Neural crest cell (in vitro differentiated cells): ENCODE results near the gene RNU6-8. TPM values are rescaled to one million over a fixed set of nuclear protein-coding genes. Genes with fewer than 3 reads are reported as not detected.

Experiments used
- DNase-seq: peaks from one replicate; pipeline ENCODE4 v3.0.0; 2021; ENCODE audit warnings: low read depth, mixed read lengths, low spot score
- H3K27ac Mint-ChIP-seq: one replicate; pipeline ENCODE4 v1.8.0; 2021; ENCODE audit warnings: mild to moderate bottlenecking, mixed read lengths; ENCODE audit not compliant: unreplicated experiment
- H3K27me3 Mint-ChIP-seq: 2 replicates; pipeline ENCODE4 v1.8.0; 2021; ENCODE audit warnings: low read depth, mild to moderate bottlenecking, mixed read lengths
- H3K36me3 Mint-ChIP-seq: 2 replicates; pipeline ENCODE4 v1.8.0; 2021; ENCODE audit warnings: low read depth, mild to moderate bottlenecking, mixed read lengths
- H3K4me1 Mint-ChIP-seq: 2 replicates; pipeline ENCODE4 v1.8.0; 2021; ENCODE audit warnings: mixed read lengths
- H3K4me3 Mint-ChIP-seq: one replicate; pipeline ENCODE4 v1.8.0; 2021; ENCODE audit warnings: mild to moderate bottlenecking, mixed read lengths
- H3K9me3 Mint-ChIP-seq: 2 replicates; pipeline ENCODE4 v1.8.0; 2021; ENCODE audit warnings: mixed read lengths
- total RNA-seq: library from RNA; stranded (reverse); gene quantifications from 2 replicates; pipeline ENCODE4 v1.2.1, GENCODE V29; 2021
- TF ChIP-seq, protein P1 (sequence below): fragments of 200-600 bp; sonication (generic); conservative IDR thresholded peaks from 2 replicates; pipeline ENCODE4 v1.5.0; 2021; ENCODE audit warnings: antibody characterized with exemption, mild to moderate bottlenecking

The RNU6-8 gene
- total RNA-seq, 1 donor from 2014 or later: not detected

DNA sequence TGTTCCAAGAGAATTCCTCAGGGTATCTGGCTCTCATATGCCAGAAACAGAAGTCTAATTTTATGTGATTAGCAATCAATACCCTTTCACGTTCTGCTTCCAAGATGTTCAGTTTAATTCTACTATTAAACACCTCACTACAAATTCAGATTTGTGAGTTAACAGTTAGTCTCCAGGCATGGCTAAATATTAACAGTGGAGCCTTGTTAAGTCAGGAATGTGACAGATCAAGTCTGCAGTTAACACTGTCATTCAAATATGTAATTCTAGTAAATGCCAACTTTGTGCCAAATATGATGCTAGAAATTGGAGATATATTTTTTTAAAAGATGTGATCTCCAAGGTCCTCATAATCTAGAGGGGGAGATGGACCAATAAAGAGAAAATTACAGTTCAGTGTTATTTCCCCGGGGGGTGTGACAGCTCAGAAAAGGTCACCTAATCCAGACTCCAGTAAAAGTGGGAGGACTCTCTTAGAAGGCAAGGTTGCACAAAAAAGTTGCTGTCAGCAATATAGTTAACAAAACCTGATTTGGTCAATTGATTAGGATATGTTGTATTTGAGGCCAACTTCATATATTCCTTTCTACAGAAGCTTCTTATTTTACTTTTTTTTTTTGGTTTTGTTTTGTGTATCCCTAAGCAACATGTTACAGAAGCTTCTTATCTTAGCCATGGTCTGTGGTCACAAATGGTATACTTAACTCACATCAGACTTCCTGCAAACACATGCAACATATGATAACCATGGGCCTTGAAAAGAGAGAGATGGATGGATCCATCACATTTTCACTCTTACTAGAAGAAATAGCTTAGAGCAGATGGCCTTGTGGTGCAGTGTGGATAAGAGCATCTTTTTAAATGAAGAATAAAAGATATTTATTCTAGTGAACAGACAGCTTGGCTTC, 19.7 kb downstream of the RNU6-8 start:
- Mint-ChIP-seq H3K4me3 (no peak overlapping the region), H3K36me3 (peaks cover 11% of the 10 kb centered on the region), H3K4me1 (no peaks in the 10 kb centered on the region), H3K27me3 (no peaks in the 10 kb centered on the region), H3K27ac (no peak overlapping the region), H3K9me3 (peaks cover 26% of the 10 kb centered on the region)
- DNase-seq: no peak
- TF ChIP-seq, protein P1, sequence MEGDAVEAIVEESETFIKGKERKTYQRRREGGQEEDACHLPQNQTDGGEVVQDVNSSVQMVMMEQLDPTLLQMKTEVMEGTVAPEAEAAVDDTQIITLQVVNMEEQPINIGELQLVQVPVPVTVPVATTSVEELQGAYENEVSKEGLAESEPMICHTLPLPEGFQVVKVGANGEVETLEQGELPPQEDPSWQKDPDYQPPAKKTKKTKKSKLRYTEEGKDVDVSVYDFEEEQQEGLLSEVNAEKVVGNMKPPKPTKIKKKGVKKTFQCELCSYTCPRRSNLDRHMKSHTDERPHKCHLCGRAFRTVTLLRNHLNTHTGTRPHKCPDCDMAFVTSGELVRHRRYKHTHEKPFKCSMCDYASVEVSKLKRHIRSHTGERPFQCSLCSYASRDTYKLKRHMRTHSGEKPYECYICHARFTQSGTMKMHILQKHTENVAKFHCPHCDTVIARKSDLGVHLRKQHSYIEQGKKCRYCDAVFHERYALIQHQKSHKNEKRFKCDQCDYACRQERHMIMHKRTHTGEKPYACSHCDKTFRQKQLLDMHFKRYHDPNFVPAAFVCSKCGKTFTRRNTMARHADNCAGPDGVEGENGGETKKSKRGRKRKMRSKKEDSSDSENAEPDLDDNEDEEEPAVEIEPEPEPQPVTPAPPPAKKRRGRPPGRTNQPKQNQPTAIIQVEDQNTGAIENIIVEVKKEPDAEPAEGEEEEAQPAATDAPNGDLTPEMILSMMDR: no peak

DNA sequence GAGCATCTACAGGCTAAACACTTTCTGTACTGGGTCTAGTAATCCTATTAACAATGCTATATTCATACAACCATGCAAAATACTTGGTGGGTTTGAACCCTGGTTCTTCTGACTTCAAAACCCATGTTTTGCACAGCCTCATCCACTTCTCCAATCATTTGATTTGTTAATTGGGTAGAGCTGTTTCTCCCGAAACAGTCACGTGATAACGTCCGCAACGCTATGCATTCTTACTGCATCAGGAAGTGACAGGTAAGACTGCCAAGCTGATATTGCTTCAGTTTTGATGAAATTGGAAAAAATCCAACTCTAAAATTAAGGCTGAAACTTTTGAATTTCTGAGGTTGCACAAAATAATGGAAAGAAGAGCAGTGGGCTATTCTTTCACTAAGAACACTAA, 31.6 kb downstream of the RNU6-8 start:
- TF ChIP-seq, protein P1: no peak
- no peaks in the 10 kb centered on the region for H3K36me3 Mint-ChIP-seq
- H3K9me3 Mint-ChIP-seq: no peaks in the 10 kb centered on the region
- DNase-seq: no peak
- no peaks in the 10 kb centered on the region for H3K27me3 Mint-ChIP-seq
- no peak overlapping the region for H3K4me3 Mint-ChIP-seq
- H3K27ac Mint-ChIP-seq: no peak overlapping the region
- no peaks in the 10 kb centered on the region for H3K4me1 Mint-ChIP-seq

DNA sequence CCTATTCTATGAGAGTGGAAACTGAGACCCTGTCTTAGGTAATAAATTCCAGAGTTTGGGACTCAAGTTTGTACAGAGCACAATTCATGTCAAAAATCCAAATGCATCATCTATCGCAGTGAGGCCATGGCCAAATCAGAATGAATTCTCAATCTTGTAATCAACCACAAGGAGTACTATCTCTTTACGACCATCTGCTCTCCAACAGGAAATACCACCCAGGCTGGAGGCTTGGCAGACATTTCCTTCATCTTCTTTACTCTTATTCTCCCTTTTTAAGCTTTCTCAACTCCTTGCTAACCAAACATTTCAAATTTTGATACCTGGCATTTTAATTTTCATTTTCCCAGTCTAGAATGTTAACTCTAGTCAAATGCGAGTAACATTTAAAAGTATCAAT, 33.9 kb downstream of the RNU6-8 start:
- H3K9me3 Mint-ChIP-seq: peaks cover 6% of the 10 kb centered on the region
- no peaks in the 10 kb centered on the region for H3K36me3 Mint-ChIP-seq
- H3K4me3 Mint-ChIP-seq: no peak overlapping the region
- no peak for DNase-seq
- H3K27me3 Mint-ChIP-seq: no peaks in the 10 kb centered on the region
- H3K4me1 Mint-ChIP-seq: no peaks in the 10 kb centered on the region
- H3K27ac Mint-ChIP-seq: no peak overlapping the region
- TF ChIP-seq, protein P1: no peak

DNA sequence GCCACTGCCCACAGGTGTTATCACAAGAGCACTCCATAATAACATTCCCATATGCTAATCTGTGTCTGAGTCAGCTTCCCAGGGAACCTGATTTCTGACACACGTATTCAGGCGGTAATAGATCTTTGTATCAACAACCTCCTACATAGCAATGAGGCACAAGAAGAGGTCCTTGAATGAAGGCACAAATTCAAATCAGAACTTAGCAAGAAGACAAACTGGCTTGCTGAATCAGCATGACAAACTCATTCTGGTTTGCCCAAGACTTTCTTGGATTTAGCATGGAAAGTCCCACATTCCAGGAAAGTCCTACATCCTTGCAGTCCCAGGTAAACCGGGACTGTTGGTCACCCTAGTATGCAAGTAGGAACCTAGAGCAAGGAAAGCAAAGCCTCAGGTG, 35.2 kb downstream of the RNU6-8 start:
- no peaks in the 10 kb centered on the region for H3K36me3 Mint-ChIP-seq
- H3K27ac Mint-ChIP-seq: no peak overlapping the region
- TF ChIP-seq, protein P1: no peak

DNA sequence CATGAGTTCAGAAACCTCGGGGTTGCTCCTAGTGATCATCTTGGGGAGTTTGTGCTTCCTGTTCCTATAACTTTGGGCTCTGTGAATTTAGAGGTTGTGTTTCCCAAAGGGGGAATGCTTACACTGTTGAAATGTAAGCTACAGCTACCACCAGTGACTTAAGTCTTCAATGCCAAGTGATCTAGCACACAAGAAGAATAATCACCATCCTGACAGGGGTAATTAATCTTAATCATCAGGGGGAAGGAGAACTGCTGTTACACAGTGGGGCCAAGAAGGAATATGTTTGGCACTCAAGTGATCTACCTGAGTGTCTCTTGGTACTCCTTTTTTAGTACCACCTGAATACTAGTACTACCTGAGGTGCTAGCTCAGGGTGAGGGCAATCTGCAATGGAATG, 36.1 kb downstream of the RNU6-8 start:
- Mint-ChIP-seq H3K9me3 (peaks cover 16% of the 10 kb centered on the region), H3K4me1 (no peaks in the 10 kb centered on the region), H3K27me3 (no peaks in the 10 kb centered on the region), H3K36me3 (no peaks in the 10 kb centered on the region), H3K27ac (no peak overlapping the region), H3K4me3 (no peak overlapping the region)
- no peak for DNase-seq
- TF ChIP-seq, protein P1: no peak

More for the DNA sequence above, 35.2 kb downstream of the RNU6-8 start:
- H3K27me3 Mint-ChIP-seq: no peaks in the 10 kb centered on the region
- DNase-seq: no peak
- peaks cover 10% of the 10 kb centered on the region for H3K9me3 Mint-ChIP-seq
- no peaks in the 10 kb centered on the region for H3K4me1 Mint-ChIP-seq
- no peak overlapping the region for H3K4me3 Mint-ChIP-seq
